ENCODE results near the gene CPNE5. TPM values are rescaled to one million over a fixed set of nuclear protein-coding genes. Genes with fewer than 3 reads are reported as not detected.

CPNE5 gene
- total and polyA plus RNA-seq, 8 donors = 1.2 to 15.9 (median 2.4) TPM; not detected in 1

DNA sequence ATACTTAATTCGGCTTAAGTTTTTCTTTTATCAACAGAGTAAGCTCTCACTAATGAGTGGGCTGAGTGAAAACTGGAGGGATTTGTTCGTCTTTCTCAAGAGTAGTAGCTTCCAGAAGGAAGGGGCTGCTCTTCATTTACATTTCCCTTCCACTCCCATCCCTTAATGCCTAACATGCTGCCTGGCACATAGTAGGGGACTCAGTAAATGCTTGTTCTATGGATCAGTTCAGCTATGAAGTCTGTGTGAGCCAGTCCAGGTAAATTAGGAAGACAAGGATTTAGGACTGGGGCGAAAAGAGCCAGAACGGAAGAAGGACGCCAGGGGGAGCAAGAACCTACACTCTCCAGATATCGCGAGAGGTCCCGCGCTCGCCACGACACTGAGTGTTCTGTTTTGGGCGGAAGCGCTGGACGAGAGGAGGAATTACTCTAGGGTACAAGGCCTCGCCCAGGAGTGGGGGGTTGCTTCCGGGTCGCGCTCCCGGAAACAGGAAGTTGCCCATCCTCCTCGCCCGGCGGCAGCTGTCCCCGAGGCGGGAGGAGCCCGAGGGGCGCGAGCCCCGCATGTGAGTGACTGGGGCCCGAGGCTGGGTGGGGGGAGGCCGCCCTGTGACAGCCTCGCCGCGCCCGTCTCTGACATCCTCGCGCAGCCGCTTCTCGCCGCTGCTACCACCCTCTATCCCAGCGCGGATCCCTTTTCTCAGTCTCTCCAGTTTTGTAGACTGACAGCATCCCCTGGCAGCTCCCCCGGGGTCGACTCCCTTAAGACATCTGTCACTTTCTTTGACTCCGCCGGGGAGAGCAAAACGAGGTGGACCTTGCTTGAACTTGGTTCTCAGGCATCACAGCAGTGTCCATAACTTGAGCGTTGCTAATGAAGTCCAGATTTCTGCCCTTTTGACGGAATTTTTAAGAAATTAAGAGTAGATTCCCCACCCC lies 46.5 kb upstream of the CPNE5 start, which contains the start of gene C6orf89:
C6orf89 (plus strand) TSS at position 492 of the 941 bp plus-strand sequence. CDS start 13,493 bp downstream, outside the sequence.
- Histone ChIP-seq H3K27me3 (no peaks in the 10 kb centered on the region), H3K9me3 (no peaks in the 10 kb centered on the region), H3K4me1 (peaks cover 12 to 47% (median 34%) of the 10 kb centered on the region in 4 donors), H3K27ac (peak within 1 kb of the TSS; percentile 83 to 94 (median 86)), H3K4me3 (peak within 1 kb of the TSS; percentile 69 to 80 (median 79)), H3K36me3 (no peaks in the 10 kb centered on the region)
- intact Hi-C loops (cut with DNase I; ENCODE audit: low total_unique reads) = no loop called here
- TF ChIP-seq POLR2A (IDR thresholded peaks at IDR 0.05) (peak in 1 of 4 donors; percentile 33), POLR2AphosphoS5 (IDR thresholded peaks at IDR 0.05) (peak; percentile 84 to 95 (median 90)), CTCF (IDR thresholded peaks at IDR 0.05) (peak in 5 of 7 experiments; percentile 81 to 97 (median 89)), EP300 (IDR thresholded peaks at IDR 0.05) (no peak)
- peak; percentile 98 for DNase-seq
- WGBS, 5 donors = 3 to 4% (median 3%) methylated on average over 31 to 48 of the region's 48 CpGs

DNA sequence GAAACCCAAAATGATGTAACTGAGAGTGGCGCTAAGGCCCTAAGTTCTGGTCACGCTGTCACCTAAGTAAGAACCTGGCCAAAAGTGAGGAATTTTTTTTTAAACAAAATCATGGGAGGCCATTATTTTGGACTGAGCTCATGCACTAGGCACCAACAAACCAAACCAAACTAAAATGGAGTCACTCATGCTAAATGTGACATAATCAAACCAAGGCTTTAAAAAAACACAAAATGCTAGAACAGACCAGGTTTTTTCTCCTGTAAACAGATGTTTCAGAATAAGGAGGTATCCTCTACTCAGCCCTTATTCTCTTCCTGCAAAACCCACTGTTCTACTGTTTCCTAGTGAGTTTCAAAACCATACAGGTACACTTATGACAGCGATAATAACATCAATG lies 45.4 kb upstream of the CPNE5 start:
- no peak for TF ChIP-seq POLR2A (IDR thresholded peaks at IDR 0.05)
- TF ChIP-seq POLR2AphosphoS5 (IDR thresholded peaks at IDR 0.05) = no peak
- TF ChIP-seq CTCF (IDR thresholded peaks at IDR 0.05) = no peak
- no peak for TF ChIP-seq EP300 (IDR thresholded peaks at IDR 0.05)
- DNase-seq = no peak
- 95 to 99% (median 97%) methylated on average over 3 of the region's 3 CpGs for whole genome bisulfite sequencing, 5 donors
- H3K9me3 ChIP-seq = no peaks in the 10 kb centered on the region
- no peaks in the 10 kb centered on the region for H3K27me3 ChIP-seq
- H3K4me3 ChIP-seq = no peak overlapping the region
- intact Hi-C loops (cut with DNase I; ENCODE audit: low total_unique reads) = no loop called here
- H3K36me3 ChIP-seq = no peaks in the 10 kb centered on the region
- H3K27ac ChIP-seq = peak overlapping the region in 3 of 5 donors; percentile 86 to 94 (median 89)
- peaks cover 12 to 44% (median 34%) of the 10 kb centered on the region in 4 donors for H3K4me1 ChIP-seq

- Histone ChIP-seq H3K27me3 (no peaks in the 10 kb centered on the region), H3K4me3 (peak overlapping the region; percentile 80 to 92 (median 84)), H3K4me1 (peaks cover 10 to 28% (median 16%) of the 10 kb centered on the region in 4 donors), H3K36me3 (peaks cover 0 to 15% (median 11%) of the 10 kb centered on the region in 4 donors), H3K27ac (peak overlapping the region in 4 of 5 donors; percentile 85 to 92 (median 91)), H3K9me3 (no peaks in the 10 kb centered on the region)
- no peak for DNase-seq
- 26 to 40% (median 35%) methylated on average over 6 of the region's 6 CpGs for WGBS, 5 donors
- intact Hi-C loops (cut with DNase I; ENCODE audit: low total_unique reads) = no loop called here
- TF ChIP-seq CTCF (IDR thresholded peaks at IDR 0.05) (no peak), EP300 (IDR thresholded peaks at IDR 0.05) (no peak), POLR2A (IDR thresholded peaks at IDR 0.05) (no peak), POLR2AphosphoS5 (IDR thresholded peaks at IDR 0.05) (no peak)
Measured at GRCh38 chr6:36875250-36875633, 36.0 kb upstream of the CPNE5 start.

DNA sequence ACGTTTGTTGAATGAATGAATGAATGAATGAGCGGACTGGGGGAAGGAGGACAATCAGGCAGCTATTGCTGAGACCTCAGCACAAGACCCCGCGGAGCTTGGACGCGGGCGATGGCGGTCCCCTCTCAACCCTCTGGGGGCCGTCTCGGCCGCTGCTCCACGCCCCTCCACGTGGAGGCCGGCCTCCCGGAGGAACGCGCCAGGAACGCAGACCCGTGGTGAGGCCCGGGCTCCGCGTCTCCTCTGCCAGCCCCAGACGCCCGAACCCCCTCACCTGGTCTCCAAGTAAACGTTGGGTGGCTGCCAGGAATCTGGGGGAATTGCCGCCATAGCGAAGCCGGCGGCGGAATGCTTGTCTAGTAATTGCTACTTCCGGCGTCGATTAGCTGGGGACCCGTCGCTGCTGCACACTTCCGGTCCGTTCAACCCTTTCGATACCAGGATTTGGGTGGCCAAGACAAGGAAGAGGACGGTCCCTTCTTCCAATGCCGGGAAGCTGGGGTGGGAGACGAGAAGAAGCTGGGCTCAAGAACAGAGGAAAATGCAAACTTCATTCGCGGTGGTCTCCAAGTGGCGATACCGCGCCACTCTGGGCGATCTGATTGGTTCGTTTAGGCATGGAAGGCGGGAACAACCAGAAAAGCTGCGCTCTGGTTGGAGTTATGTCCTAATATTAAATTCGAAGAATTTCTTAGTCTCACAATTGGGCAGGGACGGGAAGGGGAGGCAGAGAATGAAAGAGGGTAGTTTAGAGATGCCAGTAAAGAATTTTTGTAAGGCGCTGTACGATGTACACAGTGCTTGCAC lies 35.4 kb upstream of the CPNE5 start, which contains the start of gene PPIL1:
PPIL1 (minus strand) TSS at position 361 of the 807 bp plus-strand sequence; CDS start at position 330, 31 bp downstream.
- intact Hi-C loops (cut with DNase I; ENCODE audit: low total_unique reads) = no loop called here
- Histone ChIP-seq H3K9me3 (no peaks in the 10 kb centered on the region), H3K27ac (peak within 1 kb of the TSS; percentile 85 to 92 (median 90)), H3K27me3 (no peaks in the 10 kb centered on the region), H3K36me3 (peaks cover 0 to 19% (median 16%) of the 10 kb centered on the region in 4 donors), H3K4me3 (peak within 1 kb of the TSS; percentile 80 to 92 (median 84)), H3K4me1 (peaks cover 10 to 28% (median 16%) of the 10 kb centered on the region in 4 donors)
- TF ChIP-seq CTCF (IDR thresholded peaks at IDR 0.05) = peak in 1 of 7 experiments; percentile 35
- TF ChIP-seq POLR2AphosphoS5 (IDR thresholded peaks at IDR 0.05) = peak in 2 of 3 donors; percentile 42 to 69
- no peak for TF ChIP-seq EP300 (IDR thresholded peaks at IDR 0.05)
- DNase-seq = peak; percentile 84 to 96
- WGBS, 5 donors = 0% methylated on average over 38 to 54 of the region's 54 CpGs

Data from stomach (tissue), 9 donors.